HUES64 (cell line): ENCODE results near the gene TFCP2L1.

Experiments used
- H3K27ac ChIP-seq: 2 replicates; pipeline ENCODE4 v1.7.0; 2013; ENCODE audit warnings: low read depth, low read length, inconsistent platforms
- H3K27me3 ChIP-seq: 2 replicates; pipeline ENCODE4 v1.6.1; 2013; ENCODE audit warnings: mild to moderate bottlenecking, low read length; ENCODE audit not compliant: insufficient read depth
- H3K36me3 ChIP-seq: 2 replicates; pipeline ENCODE4 v1.6.1; 2013; ENCODE audit warnings: mild to moderate bottlenecking, low read length; ENCODE audit not compliant: insufficient read depth
- H3K4me1 ChIP-seq: 2 replicates; pipeline ENCODE4 v1.6.1; 2013; ENCODE audit warnings: mild to moderate bottlenecking, low read length, moderate library complexity; ENCODE audit not compliant: insufficient read depth
- H3K4me3 ChIP-seq: 2 replicates; pipeline ENCODE4 v1.5.1; 2013; ENCODE audit warnings: mild to moderate bottlenecking, low read length, moderate library complexity
- H3K9ac ChIP-seq: 2 replicates; pipeline ENCODE4 v1.6.1; 2013; ENCODE audit warnings: mild to moderate bottlenecking, low read depth, low read length
- H3K9me3 ChIP-seq: 2 replicates; pipeline ENCODE4 v1.6.1; 2013; ENCODE audit warnings: low read depth, low read length; ENCODE audit not compliant: insufficient read depth
- WGBS: fragments of 150-250, 120-280 bp; methylation state at CpG from one replicate; pipeline ENCODE4 v1.1.7; 2013; ENCODE audit warnings: missing lambda C conversion rate; 5-methylcytosine and 5-hydroxymethylcytosine counted together

Gene TFCP2L1

DNA sequence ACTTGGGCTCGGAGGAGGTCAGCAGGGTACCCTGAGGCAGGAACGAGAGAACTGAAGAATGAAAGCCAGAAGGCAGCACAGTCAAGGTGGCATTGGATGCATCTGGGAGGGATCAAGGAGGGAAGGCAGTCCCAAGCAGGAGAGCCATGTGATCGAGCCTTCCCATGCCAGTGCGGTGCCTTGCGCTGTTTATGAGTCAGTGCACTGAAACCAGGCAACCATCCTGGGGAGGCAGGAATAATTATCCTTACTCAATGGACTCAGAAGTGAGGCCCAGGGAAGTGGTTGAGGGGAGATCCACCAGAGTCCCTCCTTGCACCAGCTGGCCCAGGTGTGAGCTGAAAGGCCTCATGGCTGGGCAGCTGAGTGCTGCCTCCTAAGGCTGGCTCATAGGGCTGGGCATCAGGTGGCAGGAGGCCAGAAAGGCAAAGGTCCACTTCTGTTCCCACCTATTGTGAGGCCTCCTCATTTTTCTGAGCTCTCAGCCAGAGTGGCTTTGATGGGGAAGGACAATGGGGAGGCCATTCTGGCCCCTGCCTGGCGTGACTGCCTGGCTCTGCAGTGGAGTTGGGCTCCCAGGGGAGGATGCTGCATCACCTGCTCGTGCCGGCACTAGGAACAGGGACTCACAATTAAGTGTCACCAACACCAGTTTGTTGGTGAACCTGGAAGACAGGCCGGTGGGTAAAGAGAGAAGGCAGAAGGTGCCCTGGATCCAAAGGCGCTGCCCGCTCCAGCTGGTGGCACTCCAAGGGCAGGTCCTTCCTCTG lies 82.3 kb downstream of the TFCP2L1 start:
- Histone ChIP-seq H3K27me3 (no peaks in the 10 kb centered on the region), H3K9ac (no peak overlapping the region)

DNA sequence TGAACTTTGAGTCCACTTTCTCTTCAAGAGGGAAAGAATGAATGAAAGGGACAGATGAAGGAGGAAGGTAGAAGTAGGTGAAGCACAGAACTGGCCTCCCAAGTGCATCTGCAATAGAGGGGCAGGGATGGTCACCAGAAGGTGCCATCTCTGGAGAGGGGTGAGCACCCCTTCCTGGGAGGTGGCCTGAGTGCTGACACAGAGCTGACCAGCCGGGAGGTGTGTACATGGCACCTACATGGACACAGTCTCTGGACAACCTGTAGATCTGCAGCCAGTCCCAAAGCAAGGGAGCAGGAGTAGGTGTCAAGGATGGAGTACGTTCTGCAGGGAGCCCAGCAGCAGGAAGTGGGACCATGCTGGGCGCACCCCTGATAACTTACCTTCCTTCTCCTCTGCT lies 83.2 kb downstream of the TFCP2L1 start:
- Histone ChIP-seq H3K27ac (no peak overlapping the region), H3K36me3 (no peaks in the 10 kb centered on the region), H3K9me3 (no peaks in the 10 kb centered on the region), H3K4me1 (no peaks in the 10 kb centered on the region), H3K9ac (no peak overlapping the region), H3K4me3 (no peak overlapping the region), H3K27me3 (no peaks in the 10 kb centered on the region)
- 88% methylated on average over 3 of the region's 3 CpGs for WGBS

More for the DNA sequence above, 82.3 kb downstream of the TFCP2L1 start:
- H3K27ac ChIP-seq = no peak overlapping the region
- no peaks in the 10 kb centered on the region for H3K36me3 ChIP-seq
- H3K9me3 ChIP-seq = no peaks in the 10 kb centered on the region
- no peak overlapping the region for H3K4me3 ChIP-seq
- WGBS = 92% methylated on average over 11 of the region's 11 CpGs
- H3K4me1 ChIP-seq = no peaks in the 10 kb centered on the region

DNA sequence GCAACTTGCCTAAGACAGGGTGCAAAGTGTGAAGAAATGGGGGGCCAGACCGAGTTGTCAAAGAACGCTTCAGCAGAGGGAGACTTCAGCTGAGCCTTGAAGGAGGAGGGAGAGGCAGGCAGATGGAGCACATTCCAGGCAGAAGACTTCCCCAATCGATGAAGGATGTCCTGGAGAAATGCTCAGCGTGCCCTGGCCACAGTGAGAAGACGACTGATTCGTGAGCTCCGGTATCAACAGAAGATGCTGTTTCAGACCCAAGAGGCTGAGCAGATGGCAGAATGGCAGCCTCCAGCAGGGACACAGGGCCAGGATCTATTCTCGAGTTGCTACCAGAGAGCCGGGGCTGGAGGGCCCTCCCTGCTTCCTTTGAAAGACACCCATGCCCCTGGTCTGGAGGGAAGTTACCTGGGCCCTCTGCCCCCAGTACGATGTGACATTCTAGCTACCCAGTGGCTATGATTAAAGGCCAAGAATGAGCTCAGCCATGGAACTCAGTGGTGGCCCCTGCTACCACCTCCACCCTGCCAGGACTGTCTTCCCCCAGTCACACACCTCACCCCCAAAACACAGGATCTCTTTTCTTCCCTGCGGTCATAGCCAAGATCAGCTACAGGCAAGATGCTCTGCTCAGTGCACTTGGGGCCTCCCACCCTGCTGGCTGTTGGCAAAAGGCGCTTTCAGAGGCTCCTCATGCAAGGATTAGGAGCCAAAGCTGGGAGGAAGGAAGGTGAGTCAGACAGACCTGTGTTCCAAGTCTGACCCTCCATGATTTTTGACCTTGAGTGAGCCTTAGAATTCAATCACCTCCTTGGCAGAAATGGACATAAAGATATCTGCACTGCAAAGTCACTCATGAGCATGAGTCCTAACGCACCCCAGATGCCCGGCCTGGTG lies 84.3 kb downstream of the TFCP2L1 start:
- H3K4me1 ChIP-seq = no peaks in the 10 kb centered on the region
- no peaks in the 10 kb centered on the region for H3K27me3 ChIP-seq
- no peaks in the 10 kb centered on the region for H3K36me3 ChIP-seq
- H3K9ac ChIP-seq = no peak overlapping the region
- H3K9me3 ChIP-seq = no peaks in the 10 kb centered on the region
- H3K27ac ChIP-seq = no peak overlapping the region
- no peak overlapping the region for H3K4me3 ChIP-seq
- WGBS = 93% methylated on average over 14 of the region's 14 CpGs

DNA sequence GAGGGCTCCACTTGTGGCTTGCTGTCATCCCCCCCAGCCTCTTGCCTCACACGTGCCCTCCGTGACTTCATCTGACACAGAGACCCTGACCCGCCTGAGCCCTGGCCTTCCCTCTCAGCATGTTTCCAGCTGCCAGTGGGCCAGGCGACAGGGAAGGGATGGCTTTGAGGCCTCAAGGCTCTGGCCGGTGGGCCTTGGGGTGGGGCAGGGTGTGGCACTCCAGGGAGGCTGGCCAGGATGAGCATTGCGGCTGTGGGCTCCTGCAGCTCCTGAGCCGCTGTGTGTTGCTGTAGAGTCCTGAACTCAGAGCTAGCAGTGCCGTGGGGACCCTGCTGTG lies 85.0 kb downstream of the TFCP2L1 start:
- Histone ChIP-seq H3K27ac (no peak overlapping the region), H3K36me3 (no peaks in the 10 kb centered on the region), H3K9ac (no peak overlapping the region), H3K4me3 (no peak overlapping the region), H3K4me1 (no peaks in the 10 kb centered on the region), H3K27me3 (no peaks in the 10 kb centered on the region), H3K9me3 (no peaks in the 10 kb centered on the region)
- WGBS = 90% methylated on average over 8 of the region's 8 CpGs

DNA sequence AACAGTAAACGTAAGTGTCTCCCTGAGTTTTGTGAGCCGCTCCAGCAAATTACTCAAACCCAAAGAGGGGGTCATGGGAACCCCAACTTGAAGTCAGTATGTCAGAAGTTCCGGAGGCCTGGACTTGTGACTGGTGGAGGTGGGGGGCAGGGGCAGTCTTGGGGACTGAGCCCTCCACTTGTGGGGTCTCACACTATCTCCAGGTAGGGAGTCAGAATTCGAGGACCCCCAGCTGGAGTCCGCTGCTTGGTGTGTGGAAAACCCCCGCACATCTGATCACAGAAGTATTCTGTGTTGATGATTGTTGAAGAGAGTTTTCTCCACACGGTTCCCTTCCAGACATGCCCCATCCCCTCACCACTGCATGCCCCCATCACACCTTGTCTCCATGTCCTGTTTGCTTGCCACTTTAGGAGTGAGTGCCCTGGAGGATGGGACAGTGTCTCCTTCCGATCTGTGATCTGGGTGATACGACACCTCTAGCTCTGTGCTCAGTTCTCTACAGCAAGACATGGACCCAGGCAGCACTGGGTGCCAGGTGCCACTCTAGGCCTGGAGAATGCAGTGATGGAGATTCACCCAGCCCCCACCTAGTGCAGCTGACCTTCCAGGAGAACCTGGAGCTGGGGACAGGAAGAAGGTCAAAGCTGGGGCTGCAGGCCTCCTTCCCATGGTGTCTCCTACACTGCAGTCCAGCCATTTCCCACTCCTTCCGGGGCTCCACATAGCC lies 85.6 kb downstream of the TFCP2L1 start:
- Histone ChIP-seq H3K4me1 (no peaks in the 10 kb centered on the region), H3K9ac (no peak overlapping the region), H3K27ac (no peak overlapping the region), H3K27me3 (no peaks in the 10 kb centered on the region), H3K36me3 (no peaks in the 10 kb centered on the region), H3K4me3 (no peak overlapping the region), H3K9me3 (no peaks in the 10 kb centered on the region)
- 92% methylated on average over 10 of the region's 10 CpGs for WGBS

DNA sequence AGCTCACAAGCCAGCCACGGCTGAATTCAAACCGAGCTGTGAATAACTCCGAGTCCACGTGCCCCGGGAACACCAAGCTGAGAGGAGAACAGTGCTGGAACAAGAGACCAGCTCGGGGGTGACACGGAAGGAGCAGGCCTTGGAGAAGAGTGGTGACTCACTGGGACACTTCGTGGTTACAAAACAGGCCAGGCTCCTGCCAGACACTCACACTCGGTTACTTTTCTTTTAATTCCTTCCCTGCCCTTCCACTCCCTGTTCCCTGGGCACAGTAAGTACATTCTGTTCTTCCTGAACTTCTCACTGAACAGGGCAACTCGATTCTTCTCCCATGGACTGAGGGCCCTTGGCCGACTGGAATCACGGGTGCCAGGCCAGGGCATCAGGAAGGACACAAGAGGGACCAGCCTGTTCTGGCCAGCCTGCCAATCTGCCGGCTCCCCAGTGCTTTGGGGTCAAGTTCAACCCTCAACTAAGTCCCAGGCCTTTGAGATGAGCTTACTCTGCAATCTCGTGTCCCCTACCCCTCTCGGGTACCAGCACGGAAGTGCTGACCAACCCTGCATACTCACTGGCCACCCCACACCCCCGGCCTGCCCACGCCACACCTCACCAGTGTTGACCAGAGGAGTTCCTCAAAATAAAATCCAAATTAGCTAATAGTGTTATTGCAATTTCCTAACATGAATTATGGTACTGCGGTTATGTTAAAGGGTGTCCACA lies 87.5 kb downstream of the TFCP2L1 start:
- no peak overlapping the region for H3K4me3 ChIP-seq
- 85% methylated on average over 19 of the region's 19 CpGs for WGBS
- H3K36me3 ChIP-seq = no peaks in the 10 kb centered on the region
- H3K27me3 ChIP-seq = no peaks in the 10 kb centered on the region
- H3K9me3 ChIP-seq = no peaks in the 10 kb centered on the region
- no peak overlapping the region for H3K27ac ChIP-seq
- no peaks in the 10 kb centered on the region for H3K4me1 ChIP-seq
- no peak overlapping the region for H3K9ac ChIP-seq

DNA sequence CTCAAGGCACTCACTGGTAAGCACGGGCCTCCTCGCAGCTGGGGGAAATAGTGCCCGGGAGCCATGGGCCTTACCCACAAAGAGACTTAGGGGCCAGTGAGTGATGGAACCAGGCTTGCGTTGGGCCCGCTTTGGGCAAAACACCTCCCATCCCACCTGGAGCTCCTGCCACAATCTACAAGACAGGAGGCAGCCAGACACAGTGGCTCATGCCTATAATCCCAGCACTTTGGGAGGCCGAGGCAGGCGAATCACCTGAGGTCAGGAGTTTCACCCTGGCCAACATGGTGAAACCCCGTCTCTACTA lies 88.2 kb downstream of the TFCP2L1 start:
- H3K36me3 ChIP-seq = no peaks in the 10 kb centered on the region
- no peak overlapping the region for H3K9ac ChIP-seq
- no peak overlapping the region for H3K27ac ChIP-seq
- no peaks in the 10 kb centered on the region for H3K9me3 ChIP-seq
- no peak overlapping the region for H3K4me3 ChIP-seq
- no peaks in the 10 kb centered on the region for H3K27me3 ChIP-seq
- no peaks in the 10 kb centered on the region for H3K4me1 ChIP-seq
- 98% methylated on average over 8 of the region's 8 CpGs for WGBS

DNA sequence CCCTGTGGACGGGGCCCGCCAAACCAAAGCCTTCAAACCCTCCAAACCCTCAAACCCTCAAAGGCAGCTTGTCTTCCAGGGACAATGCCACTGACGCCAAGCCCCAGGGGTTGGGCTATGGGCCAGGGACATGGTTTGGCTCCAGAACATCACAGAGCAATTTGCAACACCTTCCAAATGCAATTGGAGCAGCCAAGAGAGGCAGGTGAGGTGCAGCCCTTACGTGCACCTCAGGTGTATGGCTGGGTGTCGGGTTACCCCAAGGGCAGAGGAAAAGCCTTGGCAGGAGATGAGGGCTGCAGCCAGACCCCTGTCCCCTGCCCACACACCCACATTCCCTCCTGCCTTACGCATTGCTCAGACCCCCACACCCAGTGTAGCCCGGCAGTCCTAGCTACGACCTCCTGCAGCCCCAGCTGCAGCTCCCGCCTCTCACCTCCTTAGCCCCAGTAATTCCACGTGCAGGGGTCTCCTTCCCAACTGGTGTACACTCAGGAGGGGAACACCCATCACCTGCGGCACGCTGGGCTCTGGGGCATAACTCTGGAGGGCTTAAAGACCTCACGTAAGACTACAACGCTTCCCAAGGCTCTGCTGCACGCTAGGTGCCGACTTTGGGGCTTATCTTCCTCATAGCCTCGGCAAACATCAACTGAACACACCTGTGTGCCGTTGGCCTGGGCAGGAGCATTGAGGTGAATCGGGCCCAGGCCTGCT lies 88.7 kb downstream of the TFCP2L1 start:
- no peak overlapping the region for H3K9ac ChIP-seq
- H3K36me3 ChIP-seq = no peaks in the 10 kb centered on the region
- H3K4me3 ChIP-seq = no peak overlapping the region
- no peak overlapping the region for H3K27ac ChIP-seq
- no peaks in the 10 kb centered on the region for H3K27me3 ChIP-seq
- H3K9me3 ChIP-seq = no peaks in the 10 kb centered on the region
- no peaks in the 10 kb centered on the region for H3K4me1 ChIP-seq
- WGBS = 90% methylated on average over 19 of the region's 19 CpGs

DNA sequence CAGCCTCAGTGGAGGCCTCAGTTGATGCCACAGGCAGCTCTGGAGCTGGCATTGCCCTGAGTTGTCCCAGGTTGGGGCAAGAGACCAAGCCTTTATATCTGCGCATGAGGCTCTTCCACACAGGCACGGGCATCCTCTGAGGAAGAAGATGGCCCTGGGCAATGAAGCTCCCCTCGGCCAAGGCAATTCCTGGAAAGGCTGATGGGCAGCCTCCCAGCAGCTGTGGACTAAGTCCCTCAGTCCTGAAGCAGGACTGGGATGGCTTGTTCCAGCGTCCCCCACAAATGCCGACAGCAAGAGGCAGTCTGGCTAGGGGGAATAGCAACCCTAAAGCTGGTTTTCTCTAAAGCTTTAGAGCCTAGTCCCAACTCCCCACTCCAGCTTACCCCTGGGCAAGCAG lies 90.0 kb downstream of the TFCP2L1 start:
- 92% methylated on average over 5 of the region's 5 CpGs for WGBS
- no peak overlapping the region for H3K4me3 ChIP-seq
- no peaks in the 10 kb centered on the region for H3K4me1 ChIP-seq
- no peaks in the 10 kb centered on the region for H3K27me3 ChIP-seq
- no peaks in the 10 kb centered on the region for H3K36me3 ChIP-seq
- H3K9me3 ChIP-seq = no peaks in the 10 kb centered on the region
- no peak overlapping the region for H3K27ac ChIP-seq
- H3K9ac ChIP-seq = no peak overlapping the region

DNA sequence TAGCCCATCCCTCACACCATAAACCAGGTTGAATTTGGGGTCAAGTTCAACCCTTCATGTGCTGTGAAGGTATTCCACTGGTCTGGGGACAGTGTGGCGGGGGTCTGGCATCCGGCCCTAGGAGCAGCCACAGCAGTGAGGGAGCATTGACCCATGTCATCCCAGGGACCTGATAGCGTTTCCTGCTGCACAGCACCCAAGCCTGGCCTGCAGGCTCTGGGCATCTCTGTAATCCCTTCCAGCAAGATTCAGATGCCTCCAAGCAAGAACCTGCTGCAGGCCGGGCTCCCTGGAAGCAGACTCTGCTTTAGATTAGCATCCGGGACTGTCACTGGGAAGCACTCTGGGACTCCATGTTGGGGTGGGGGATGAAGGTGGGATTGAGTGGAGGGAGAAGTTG lies 90.4 kb downstream of the TFCP2L1 start:
- no peaks in the 10 kb centered on the region for H3K27me3 ChIP-seq
- H3K4me1 ChIP-seq = no peaks in the 10 kb centered on the region
- H3K9me3 ChIP-seq = no peaks in the 10 kb centered on the region
- H3K9ac ChIP-seq = no peak overlapping the region
- WGBS = 92% methylated on average over 5 of the region's 5 CpGs
- no peak overlapping the region for H3K4me3 ChIP-seq
- H3K36me3 ChIP-seq = no peaks in the 10 kb centered on the region
- no peak overlapping the region for H3K27ac ChIP-seq
